SK-N-SH (cell line): Measurements from ENCODE around the gene CNIH3. TPM values are rescaled to one million over a fixed set of nuclear protein-coding genes. Genes with fewer than 3 reads are reported as not detected.
"Not testable (repeated sequence)": the region's sequence is repeated elsewhere in the genome, so short reads cannot be mapped to it uniquely, and the experiment has no call there.

ENCODE experiments used
- CTCF ChIA-PET: fragments of 300-600, 350-600 bp; formaldehyde crosslinking; extraction: SDS; loops from one replicate; lab custom pipeline; 2021; lab: Yijun Ruan, JAX
- POLR2A ChIA-PET: fragments of 350-600 bp; sonication (Branson Sonifier 250); formaldehyde crosslinking; extraction: SDS; loops from one replicate; lab custom pipeline; 2020; ENCODE audit warnings: antibody characterized with exemption, inconsistent platforms; lab: Yijun Ruan, JAX
- DNase-seq: peaks from one replicate; pipeline ENCODE4 v3.0.0; 2012
- H2AFZ ChIP-seq: fragments of 200-600 bp; sonication (generic); 2 replicates; pipeline ENCODE4 v1.8.1; 2016; ENCODE audit warnings: antibody characterized with exemption, mild to moderate bottlenecking, low read depth
- H3F3A ChIP-seq: fragments of 200-600 bp; sonication (generic); replicated peaks from 2 replicates; pipeline ENCODE3; 2016; ENCODE audit warnings: antibody characterized with exemption, mild to moderate bottlenecking; ENCODE audit not compliant: insufficient read depth
- H3K27ac ChIP-seq, 2 experiments: fragments of 200-500 bp in 1 of 2; fragments of 200-600 bp in 1 of 2; sonication (Bioruptor generic) in 1 of 2; sonication (generic), shearing (Covaris generic) in 1 of 2; 2 replicates each; pipeline versions ENCODE4 v1.5.1 to v1.6.1; 2014 to 2016; ENCODE audit warnings: low read depth in 2 of 2, inconsistent platforms in 1 of 2, low read length in 1 of 2, mild to moderate bottlenecking in 1 of 2, mixed read lengths in 1 of 2
- H3K27me3 ChIP-seq: fragments of 200-600 bp; sonication (generic), shearing (Covaris generic); 2 replicates; pipeline ENCODE4 v1.6.1; 2016; ENCODE audit warnings: mixed run types; ENCODE audit not compliant: insufficient read depth
- H3K36me3 ChIP-seq, 2 experiments: fragments of 200-500 bp in 1 of 2; fragments of 200-600 bp in 1 of 2; sonication (Bioruptor generic) in 1 of 2; sonication (generic) in 1 of 2; replicated peaks in 1 of 2; 2 replicates each; pipeline versions ENCODE3 to v1.5.1; 2014 to 2016; ENCODE audit warnings: low read length in 1 of 2, mild to moderate bottlenecking in 1 of 2; ENCODE audit not compliant: insufficient read depth in 2 of 2, control insufficient read depth in 1 of 2
- H3K4me1 ChIP-seq, 2 experiments: fragments of 200-500 bp in 1 of 2; fragments of 200-600 bp in 1 of 2; sonication (Bioruptor generic) in 1 of 2; sonication (generic), shearing (Covaris generic) in 1 of 2; 2 replicates each; pipeline versions ENCODE4 v1.5.1 to v1.6.1; 2014 to 2016; ENCODE audit warnings: low read depth in 1 of 2, low read length in 1 of 2, mixed run types in 1 of 2; ENCODE audit not compliant: insufficient read depth in 2 of 2, control insufficient read depth in 1 of 2
- H3K4me2 ChIP-seq: fragments of 200-600 bp; sonication (generic), shearing (Covaris generic); 2 replicates; pipeline ENCODE4 v1.6.1; 2017; ENCODE audit warnings: mixed run types
- H3K4me3 ChIP-seq, 2 experiments: fragments of 200-500 bp in 1 of 2; fragments of 200-600 bp in 1 of 2; sonication (Bioruptor generic) in 1 of 2; sonication (generic), shearing (Covaris generic) in 1 of 2; 2 replicates each; pipeline versions ENCODE4 v1.5.1 to v1.8.1; 2014 to 2016; ENCODE audit warnings: low read depth in 2 of 2, inconsistent platforms in 1 of 2, low read length in 1 of 2, mild to moderate bottlenecking in 1 of 2, mixed read lengths in 1 of 2, moderate library complexity in 1 of 2
- H3K79me2 ChIP-seq: fragments of 200-600 bp; sonication (generic); 2 replicates; pipeline ENCODE4 v1.8.1; 2017; ENCODE audit warnings: mild to moderate bottlenecking; ENCODE audit not compliant: insufficient read depth
- H3K9ac ChIP-seq: fragments of 200-600 bp; sonication (generic); 2 replicates; pipeline ENCODE4 v1.6.1; 2017; ENCODE audit warnings: mixed run types
- H3K9me2 ChIP-seq: fragments of 200-600 bp; sonication (generic); 2 replicates; pipeline ENCODE4 v1.6.1; 2017; ENCODE audit warnings: mixed run types
- H3K9me3 ChIP-seq: fragments of 200-600 bp; sonication (generic); 2 replicates; pipeline ENCODE4 v1.6.1; 2017; ENCODE audit warnings: mixed run types, mild to moderate bottlenecking, moderate library complexity
- H4K20me1 ChIP-seq: fragments of 200-600 bp; sonication (generic); 2 replicates; pipeline ENCODE4 v1.6.1; 2017; ENCODE audit warnings: mild to moderate bottlenecking, mixed run types; ENCODE audit not compliant: insufficient read depth
- CHD2 ChIP-seq: fragments of 150-350 bp; IDR thresholded peaks from 2 replicates; pipeline ENCODE4 v1.6.1; 2018; ENCODE audit warnings: low read length; ENCODE audit not compliant: partially characterized antibody
- CTCF ChIP-seq: fragments of 200-600 bp; sonication (generic); IDR thresholded peaks from 2 replicates; pipeline ENCODE4 v1.6.1; 2017; ENCODE audit warnings: antibody characterized with exemption, mild to moderate bottlenecking, moderate library complexity
- EP300 ChIP-seq, 2 experiments: IDR thresholded peaks; 2 replicates each; pipeline versions ENCODE4 v1.4.0 to v1.6.1; 2012; ENCODE audit warnings: borderline replicate concordance in 1 of 2, low read depth in 1 of 2, low read length in 1 of 2
- EZH2phosphoT487 ChIP-seq: fragments of 200-600 bp; sonication (generic); IDR thresholded peaks from 2 replicates; pipeline ENCODE4 v1.6.1; 2017; ENCODE audit warnings: low read depth, mixed run types, mild to moderate bottlenecking, antibody characterized with exemption, moderate library complexity, borderline replicate concordance
- FOSL2 ChIP-seq: IDR thresholded peaks from 2 replicates; pipeline ENCODE4 v1.4.0; 2012; ENCODE audit warnings: low read depth, mild to moderate bottlenecking, moderate library complexity, borderline replicate concordance
- FOXJ3 ChIP-seq: sonication (generic); formaldehyde crosslinking; IDR thresholded peaks from 2 replicates; pipeline ENCODE4 v1.5.1; 2020; ENCODE audit warnings: mild to moderate bottlenecking, missing genetic modification reagents
- FOXM1 ChIP-seq: IDR thresholded peaks from 2 replicates; pipeline ENCODE4 v1.4.0; 2012; ENCODE audit warnings: low read depth, mild to moderate bottlenecking
- IRF3 ChIP-seq: fragments of 150-350 bp; IDR thresholded peaks from 2 replicates; pipeline ENCODE4 v1.6.1; 2016; ENCODE audit warnings: mild to moderate bottlenecking, low read depth, low read length
- MEF2A ChIP-seq: IDR thresholded peaks from 2 replicates; pipeline ENCODE4 v1.4.0; 2012; ENCODE audit warnings: low read depth, borderline replicate concordance
- MXI1 ChIP-seq: IDR thresholded peaks from 2 replicates; pipeline ENCODE4 v1.6.1; 2012; ENCODE audit warnings: mild to moderate bottlenecking, low read depth, low read length, improper control_type of control experiment
- NFIC ChIP-seq: IDR thresholded peaks from 2 replicates; pipeline ENCODE4 v1.4.0; 2012; ENCODE audit warnings: borderline replicate concordance
- NRF1 ChIP-seq: IDR thresholded peaks from 2 replicates; pipeline ENCODE4 v1.6.1; 2012; ENCODE audit warnings: low read depth, mild to moderate bottlenecking, low read length
- RAD21 ChIP-seq: IDR thresholded peaks from 2 replicates; pipeline ENCODE4 v1.6.1; 2012; ENCODE audit warnings: mild to moderate bottlenecking, low read length
- RCOR1 ChIP-seq: fragments of 150-350 bp; IDR thresholded peaks from 2 replicates; pipeline ENCODE4 v1.6.1; 2017; ENCODE audit warnings: antibody characterized with exemption, low read length
- RFX5 ChIP-seq: IDR thresholded peaks from 2 replicates; pipeline ENCODE4 v1.6.1; 2012; ENCODE audit warnings: mild to moderate bottlenecking, improper control_type of control experiment, low read length
- SMC3 ChIP-seq: IDR thresholded peaks from 2 replicates; pipeline ENCODE4 v1.6.1; 2012; ENCODE audit warnings: low read depth, low read length, improper control_type of control experiment
- TEAD4 ChIP-seq: IDR thresholded peaks from 2 replicates; pipeline ENCODE4 v1.4.0; 2012; ENCODE audit warnings: mild to moderate bottlenecking, borderline replicate concordance; ENCODE audit not compliant: insufficient read depth
- WGBS: methylation state at CpG from one replicate; pipeline ENCODE4 v1.1.6; 2017; ENCODE audit warnings: low lambda C conversion rate; 5-methylcytosine and 5-hydroxymethylcytosine counted together
- polyA plus RNA-seq, 3 experiments: library from polyadenylated mRNA; depleted of rRNA; stranded (reverse); fragments of >200 nt; gene quantifications; 2 replicates each; pipeline ENCODE4 v1.2.3, GENCODE V29; 2012
- TF ChIP-seq, protein P1 (sequence below): IDR thresholded peaks from 2 replicates; pipeline ENCODE4 v1.4.0; 2012; ENCODE audit warnings: low read depth, borderline replicate concordance
- TF ChIP-seq, protein P2 (sequence below): IDR thresholded peaks from 2 replicates; pipeline ENCODE4 v1.6.1; 2012; ENCODE audit warnings: mild to moderate bottlenecking, low read depth, low read length, moderate library complexity

Gene CNIH3
- polyA plus RNA-seq, 1 of the 3 experiments (the other 2 are of a cell fraction), result 18.8 TPM

DNA sequence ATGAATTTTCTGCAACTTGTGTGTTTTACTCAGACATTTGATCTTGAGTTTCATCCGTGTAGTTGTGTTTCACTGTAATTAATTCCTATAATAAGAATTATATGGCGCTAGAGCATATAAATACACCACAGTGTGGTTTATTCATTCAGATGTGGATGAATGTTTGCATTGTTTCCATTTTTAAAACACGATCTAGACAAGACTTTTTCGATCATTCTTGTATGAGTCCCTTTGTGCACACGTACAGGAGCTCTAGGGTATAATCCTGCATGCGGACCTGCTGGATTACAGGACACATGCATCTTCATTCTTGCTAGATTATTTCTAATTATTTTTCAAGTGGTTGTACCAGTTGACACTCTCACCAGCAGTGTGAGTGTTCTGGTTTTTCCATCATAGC is 46.8 kb upstream of the CNIH3 start:
- H2AFZ ChIP-seq, result no peak overlapping the region
- no peaks in the 10 kb centered on the region for H3K36me3 ChIP-seq
- H3K27me3 ChIP-seq, result no peaks in the 10 kb centered on the region
- peaks cover 15% of the 10 kb centered on the region in 2 experiments for H3K4me1 ChIP-seq
- H3F3A ChIP-seq, result peaks cover 21% of the 10 kb centered on the region
- H3K9me2 ChIP-seq, result no peaks in the 10 kb centered on the region
- no peak overlapping the region for H3K4me2 ChIP-seq
- H3K79me2 ChIP-seq, result no peaks in the 10 kb centered on the region
- TF ChIP-seq MXI1 (no peak), MEF2A (no peak), SMC3 (no peak), EZH2phosphoT487 (no peak), RCOR1 (no peak), RAD21 (no peak), FOSL2 (no peak), RFX5 (no peak), EP300 (IDR thresholded peaks at IDR 0.05; ENCODE audit: borderline replicate concordance in 1 of 2, low read depth in 1 of 2, low read length in 1 of 2) (no peak), NRF1 (no peak), IRF3 (no peak), FOXJ3 (CRISPR knock-in tag) (no peak), CHD2 (no peak), CTCF (no peak), NFIC (no peak), FOXM1 (no peak), TEAD4 (no peak)
- TF ChIP-seq, protein P1, sequence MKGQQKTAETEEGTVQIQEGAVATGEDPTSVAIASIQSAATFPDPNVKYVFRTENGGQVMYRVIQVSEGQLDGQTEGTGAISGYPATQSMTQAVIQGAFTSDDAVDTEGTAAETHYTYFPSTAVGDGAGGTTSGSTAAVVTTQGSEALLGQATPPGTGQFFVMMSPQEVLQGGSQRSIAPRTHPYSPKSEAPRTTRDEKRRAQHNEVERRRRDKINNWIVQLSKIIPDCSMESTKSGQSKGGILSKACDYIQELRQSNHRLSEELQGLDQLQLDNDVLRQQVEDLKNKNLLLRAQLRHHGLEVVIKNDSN, result no peak
- TF ChIP-seq, protein P2, sequence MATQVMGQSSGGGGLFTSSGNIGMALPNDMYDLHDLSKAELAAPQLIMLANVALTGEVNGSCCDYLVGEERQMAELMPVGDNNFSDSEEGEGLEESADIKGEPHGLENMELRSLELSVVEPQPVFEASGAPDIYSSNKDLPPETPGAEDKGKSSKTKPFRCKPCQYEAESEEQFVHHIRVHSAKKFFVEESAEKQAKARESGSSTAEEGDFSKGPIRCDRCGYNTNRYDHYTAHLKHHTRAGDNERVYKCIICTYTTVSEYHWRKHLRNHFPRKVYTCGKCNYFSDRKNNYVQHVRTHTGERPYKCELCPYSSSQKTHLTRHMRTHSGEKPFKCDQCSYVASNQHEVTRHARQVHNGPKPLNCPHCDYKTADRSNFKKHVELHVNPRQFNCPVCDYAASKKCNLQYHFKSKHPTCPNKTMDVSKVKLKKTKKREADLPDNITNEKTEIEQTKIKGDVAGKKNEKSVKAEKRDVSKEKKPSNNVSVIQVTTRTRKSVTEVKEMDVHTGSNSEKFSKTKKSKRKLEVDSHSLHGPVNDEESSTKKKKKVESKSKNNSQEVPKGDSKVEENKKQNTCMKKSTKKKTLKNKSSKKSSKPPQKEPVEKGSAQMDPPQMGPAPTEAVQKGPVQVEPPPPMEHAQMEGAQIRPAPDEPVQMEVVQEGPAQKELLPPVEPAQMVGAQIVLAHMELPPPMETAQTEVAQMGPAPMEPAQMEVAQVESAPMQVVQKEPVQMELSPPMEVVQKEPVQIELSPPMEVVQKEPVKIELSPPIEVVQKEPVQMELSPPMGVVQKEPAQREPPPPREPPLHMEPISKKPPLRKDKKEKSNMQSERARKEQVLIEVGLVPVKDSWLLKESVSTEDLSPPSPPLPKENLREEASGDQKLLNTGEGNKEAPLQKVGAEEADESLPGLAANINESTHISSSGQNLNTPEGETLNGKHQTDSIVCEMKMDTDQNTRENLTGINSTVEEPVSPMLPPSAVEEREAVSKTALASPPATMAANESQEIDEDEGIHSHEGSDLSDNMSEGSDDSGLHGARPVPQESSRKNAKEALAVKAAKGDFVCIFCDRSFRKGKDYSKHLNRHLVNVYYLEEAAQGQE, result no peak
- TF ChIP-seq, all 33 proteins: peak for 0
- H4K20me1 ChIP-seq, result no peaks in the 10 kb centered on the region
- 89% methylated on average over 6 of the region's 6 CpGs for WGBS
- POLR2A ChIA-PET, result no interaction called here
- CTCF ChIA-PET, result no interaction called here
- H3K9me3 ChIP-seq, result no peaks in the 10 kb centered on the region
- no peak overlapping the region for H3K4me3 ChIP-seq
- no peak overlapping the region for H3K9ac ChIP-seq
- H3K27ac ChIP-seq, result no peak overlapping the region
- DNase-seq, result no peak

DNA sequence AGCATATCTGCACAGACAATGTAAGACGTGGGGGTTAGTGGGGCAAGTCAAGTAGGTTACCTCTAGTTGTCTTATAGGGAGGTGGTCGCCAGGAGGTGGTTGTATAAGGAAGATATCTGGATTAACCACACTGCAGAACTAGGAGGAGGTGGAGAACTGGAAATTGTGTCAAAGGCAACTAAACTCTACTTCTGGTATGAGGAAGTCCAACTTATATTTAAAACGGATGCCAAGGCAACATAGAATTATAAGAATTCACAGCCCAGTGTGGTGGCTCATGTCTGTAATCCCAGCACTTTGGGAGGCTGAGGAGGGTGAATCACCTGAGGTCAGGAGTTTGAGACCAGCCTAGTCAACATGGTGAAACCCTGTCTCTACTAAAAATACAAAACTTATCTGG is 44.1 kb upstream of the CNIH3 start:
- not testable (repeated sequence) for DNase-seq

More for the DNA sequence above, 44.1 kb upstream of the CNIH3 start:
- H3K4me2 ChIP-seq, H3K36me3 ChIP-seq, H4K20me1 ChIP-seq, H3K9me2 ChIP-seq, H3K4me1 ChIP-seq, H3K9me3 ChIP-seq, H3K79me2 ChIP-seq, H3F3A ChIP-seq, H3K27me3 ChIP-seq, POLR2A ChIA-PET, H2AFZ ChIP-seq, H3K27ac ChIP-seq, H3K9ac ChIP-seq, H3K4me3 ChIP-seq: not testable (repeated sequence)
- CTCF ChIA-PET, result interaction anchor here (1.4 kb wide), 1 partner anchor 10 kb away, joined by 3 read pairs; no protein-coding TSS in a partner anchor
- WGBS, result 59% methylated on average over 3 of the region's 3 CpGs
